HG03060 (cell line): ENCODE data around the gene TCFL5.

ENCODE experiments used
- ATAC-seq: cut with Tn5 transposase; IDR thresholded peaks from one replicate; pipeline ENCODE4 v1.9.1; 2021; ENCODE audit warnings: low read depth, moderate number of reproducible peaks; ENCODE audit not compliant: unreplicated experiment

TCFL5 gene

DNA sequence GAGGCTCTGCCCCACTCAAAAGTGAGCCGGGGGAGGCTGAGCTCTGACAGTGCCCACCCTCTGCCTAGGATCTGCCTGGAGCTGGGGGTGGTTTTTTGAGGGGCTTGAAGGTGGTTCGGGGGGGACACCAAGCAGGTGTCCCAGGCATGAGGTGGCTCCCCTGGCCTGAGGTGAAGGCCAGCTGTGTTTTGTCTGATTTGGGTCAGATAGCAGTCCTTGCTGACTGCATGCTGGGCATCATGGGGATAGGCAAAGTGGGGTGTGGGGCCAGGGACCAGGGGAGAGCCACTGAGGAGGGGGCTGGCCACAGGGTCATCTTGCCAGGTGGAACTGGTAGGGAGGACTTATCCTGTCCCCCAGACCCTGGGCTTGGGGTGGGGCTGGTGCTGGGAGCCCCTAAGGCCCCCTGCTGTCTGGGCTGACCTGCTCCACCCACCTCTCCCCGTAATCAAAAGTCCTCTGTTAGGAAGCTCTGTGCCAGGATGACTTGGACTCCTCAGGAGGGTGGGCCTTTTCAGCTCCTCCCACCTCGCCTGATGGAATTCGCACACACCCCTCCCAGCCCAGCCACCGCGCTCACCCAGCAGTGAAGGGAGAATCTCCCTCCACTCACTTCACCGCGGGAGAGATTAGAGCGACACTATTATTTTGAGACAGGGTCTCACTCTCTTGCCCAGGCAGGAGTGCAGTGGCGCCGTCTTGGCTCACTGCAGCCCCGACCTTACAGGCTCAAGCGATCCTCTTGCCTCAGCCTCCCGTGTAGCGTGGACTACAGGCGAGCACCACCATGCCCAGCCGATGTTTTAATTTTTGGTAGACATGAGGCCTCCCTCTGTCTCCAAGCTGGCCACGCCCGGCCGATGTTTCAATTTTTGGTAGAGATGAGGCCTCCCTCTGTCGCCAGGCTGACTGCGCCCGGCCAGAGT is 46.3 kb downstream of the TCFL5 start:
- ATAC-seq: no peak

DNA sequence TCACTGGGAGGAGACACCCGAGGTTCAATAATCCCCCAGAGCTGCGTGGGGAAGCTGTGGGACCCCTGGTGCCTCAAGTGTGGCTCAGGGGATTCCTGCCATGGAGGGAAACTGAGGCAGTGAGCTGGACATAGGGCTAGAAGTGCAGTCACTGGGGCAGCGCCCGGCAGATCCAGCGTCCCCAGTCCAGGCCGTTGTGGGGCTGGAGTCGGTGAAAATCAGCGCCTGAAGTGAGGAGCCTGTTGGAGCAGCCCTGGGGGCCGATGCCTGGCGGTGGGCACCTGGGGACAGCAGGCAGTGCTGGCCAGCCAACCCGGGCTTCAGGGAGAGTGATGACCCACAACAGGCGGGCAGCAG is 46.9 kb downstream of the TCFL5 start:
- no peak for ATAC-seq

DNA sequence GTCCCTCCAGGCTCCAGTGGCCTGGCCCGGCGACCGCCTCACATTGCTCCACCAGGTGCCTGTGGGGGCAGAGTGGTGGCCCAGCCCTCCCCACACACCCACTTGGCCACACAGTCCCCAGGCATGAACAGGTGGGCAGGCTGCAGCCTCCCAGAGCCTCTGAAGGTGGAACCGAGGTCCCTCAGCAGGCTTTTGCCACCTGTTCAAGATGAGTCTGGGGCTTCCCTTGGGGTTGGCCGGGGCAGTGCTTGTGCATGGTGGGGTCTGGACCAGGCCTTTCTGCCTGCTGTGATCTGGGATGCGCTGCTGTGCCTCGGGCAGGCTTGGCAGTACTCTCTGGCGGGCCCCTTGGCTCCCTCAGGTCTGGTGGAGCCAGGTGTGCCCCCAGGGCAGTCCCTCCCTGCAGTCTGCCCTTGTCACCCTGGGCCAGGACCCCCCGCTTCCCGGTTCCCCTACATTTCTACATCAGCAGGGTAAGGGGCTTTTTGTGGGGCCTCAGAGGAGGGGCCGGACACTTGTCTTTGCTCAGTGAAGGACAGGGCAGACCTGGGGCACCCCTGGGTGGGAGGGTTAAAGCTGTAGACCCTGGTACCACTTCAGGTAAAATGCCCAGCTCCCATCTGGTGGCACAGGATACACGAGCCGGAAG is 47.4 kb downstream of the TCFL5 start:
- no peak for ATAC-seq

DNA sequence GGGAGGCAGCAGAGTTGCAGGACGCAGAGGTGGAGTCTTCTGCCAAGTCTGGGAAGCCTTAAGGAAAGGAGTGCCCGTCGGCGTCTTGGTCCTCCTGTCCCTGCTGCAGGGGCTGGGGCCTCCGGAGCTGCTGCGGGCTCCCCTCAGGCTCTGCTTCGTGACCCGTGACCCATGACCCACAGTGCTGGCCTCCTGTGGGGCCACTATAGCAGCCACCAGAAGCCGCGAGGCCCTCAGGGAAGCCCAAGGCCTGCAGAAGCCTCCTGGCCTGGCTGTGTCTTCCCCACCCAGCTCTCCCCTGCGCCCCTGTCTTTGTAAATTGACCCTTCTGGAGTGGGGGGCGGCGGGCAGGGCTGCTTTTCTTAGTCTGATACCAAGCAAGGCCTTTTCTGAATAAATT is 48.0 kb downstream of the TCFL5 start:
- ATAC-seq: no peak

DNA sequence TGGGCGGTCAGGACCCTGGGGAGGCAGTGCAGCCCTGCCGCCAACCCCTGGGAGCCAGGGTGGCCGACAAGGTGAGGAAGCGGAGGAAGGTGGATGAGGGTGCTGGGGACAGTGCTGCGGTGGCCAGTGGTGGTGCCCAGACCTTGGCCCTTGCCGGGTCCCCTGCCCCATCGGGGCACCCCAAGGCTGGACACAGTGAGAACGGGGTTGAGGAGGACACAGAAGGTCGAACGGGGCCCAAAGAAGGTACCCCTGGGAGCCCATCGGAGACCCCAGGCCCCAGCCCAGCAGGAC is 48.8 kb downstream of the TCFL5 start:
- ATAC-seq: no peak

DNA sequence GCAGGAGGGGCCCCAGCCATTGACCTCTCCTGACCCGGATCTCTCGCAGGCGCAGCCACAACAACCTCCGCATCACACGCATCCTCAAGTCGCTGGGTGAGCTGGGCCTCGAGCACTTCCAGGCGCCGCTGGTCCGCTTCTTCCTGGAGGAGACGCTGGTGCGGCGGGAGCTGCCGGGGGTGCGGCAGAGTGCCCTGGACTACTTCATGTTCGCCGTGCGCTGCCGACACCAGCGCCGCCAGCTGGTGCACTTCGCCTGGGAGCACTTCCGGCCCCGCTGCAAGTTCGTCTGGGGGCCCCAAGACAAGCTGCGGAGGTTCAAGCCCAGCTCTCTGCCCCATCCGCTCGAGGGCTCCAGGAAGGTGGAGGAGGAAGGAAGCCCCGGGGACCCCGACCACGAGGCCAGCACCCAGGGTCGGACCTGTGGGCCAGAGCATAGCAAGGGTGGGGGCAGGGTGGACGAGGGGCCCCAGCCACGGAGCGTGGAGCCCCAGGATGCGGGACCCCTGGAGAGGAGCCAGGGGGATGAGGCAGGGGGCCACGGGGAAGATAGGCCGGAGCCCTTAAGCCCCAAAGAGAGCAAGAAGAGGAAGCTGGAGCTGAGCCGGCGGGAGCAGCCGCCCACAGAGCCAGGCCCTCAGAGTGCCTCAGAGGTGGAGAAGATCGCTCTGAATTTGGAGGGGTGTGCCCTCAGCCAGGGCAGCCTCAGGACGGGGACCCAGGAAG is 49.3 kb downstream of the TCFL5 start:
- no peak for ATAC-seq

DNA sequence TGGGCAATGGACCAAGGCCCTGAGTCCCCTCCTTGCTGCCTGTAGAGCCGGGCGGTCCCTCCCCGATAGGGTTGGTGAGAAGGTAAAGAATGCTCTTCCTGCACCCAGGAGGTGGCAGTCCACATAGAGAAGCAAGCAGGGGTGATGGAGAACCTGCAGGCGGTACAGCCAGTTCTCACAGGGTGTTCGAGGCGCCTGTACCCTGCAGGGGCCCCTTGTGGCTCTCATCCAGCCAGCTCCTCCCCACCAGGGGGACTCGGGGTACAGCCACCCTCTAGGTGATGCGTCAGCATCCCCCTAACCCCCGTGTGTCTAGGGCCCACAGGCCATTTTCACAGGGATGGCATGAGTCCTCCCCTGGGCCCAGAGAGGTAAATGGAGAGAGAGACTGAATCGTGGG is 49.9 kb downstream of the TCFL5 start:
- ATAC-seq: no peak

DNA sequence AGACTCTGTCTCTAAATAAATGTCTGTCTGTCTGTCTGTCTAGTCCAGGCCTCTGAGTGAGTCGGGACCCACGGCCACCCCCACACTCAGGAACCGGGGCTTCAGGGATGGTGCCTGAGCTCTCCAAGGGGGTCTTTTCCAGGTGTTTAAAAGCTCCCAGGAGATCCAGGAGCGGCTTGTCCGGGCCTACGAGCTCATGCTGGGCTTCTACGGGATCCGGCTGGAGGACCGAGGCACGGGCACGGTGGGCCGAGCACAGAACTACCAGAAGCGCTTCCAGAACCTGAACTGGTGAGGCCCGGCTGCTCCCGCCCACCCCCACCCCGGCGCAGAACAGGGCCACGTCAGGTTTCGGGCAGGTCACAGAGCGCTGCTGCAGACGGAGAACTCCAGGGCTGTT is 50.3 kb downstream of the TCFL5 start:
- ATAC-seq: no peak

DNA sequence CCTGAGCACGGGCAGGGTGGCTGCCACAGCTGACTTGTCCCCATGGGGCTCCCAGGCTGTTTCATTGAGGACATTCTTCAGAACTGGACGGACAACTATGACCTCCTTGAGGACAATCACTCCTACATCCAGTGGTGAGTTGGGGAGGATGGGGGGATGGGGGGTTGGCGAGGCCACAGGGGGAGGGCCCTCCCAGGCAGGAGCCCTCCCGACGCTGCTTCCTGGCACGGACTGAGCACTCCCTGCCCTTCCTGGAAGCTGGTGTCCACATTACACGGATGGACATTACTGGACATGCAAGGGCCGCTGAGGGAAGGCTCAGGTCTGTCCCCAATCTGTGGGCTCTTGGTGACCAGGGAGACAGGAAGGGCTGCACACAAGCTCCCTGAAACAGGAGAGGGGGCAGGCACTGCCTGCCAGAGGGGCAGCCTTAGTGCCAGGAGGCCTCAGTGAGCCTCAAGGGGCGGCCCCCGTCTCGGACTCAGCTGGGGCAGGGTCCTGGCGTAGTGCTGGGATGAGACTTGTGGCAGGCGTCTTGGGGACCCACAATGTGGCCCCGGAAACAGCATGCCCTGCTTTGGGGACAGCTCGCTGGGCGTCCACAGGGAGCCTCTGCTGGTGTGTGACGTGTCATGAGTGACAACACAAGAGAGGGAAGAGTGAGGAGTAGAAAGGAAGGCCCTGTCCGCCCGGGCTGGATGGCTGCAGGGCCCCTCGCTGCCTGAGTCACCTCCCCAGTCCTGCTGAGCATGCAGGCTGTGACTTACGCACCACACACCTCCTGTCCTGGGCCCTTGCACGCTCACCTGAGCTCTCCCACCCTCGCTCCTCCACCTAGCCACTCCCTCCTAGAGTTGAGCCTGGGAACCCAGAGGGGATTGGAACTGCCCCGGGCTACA is 51.8 kb downstream of the TCFL5 start:
- no peak for ATAC-seq

DNA sequence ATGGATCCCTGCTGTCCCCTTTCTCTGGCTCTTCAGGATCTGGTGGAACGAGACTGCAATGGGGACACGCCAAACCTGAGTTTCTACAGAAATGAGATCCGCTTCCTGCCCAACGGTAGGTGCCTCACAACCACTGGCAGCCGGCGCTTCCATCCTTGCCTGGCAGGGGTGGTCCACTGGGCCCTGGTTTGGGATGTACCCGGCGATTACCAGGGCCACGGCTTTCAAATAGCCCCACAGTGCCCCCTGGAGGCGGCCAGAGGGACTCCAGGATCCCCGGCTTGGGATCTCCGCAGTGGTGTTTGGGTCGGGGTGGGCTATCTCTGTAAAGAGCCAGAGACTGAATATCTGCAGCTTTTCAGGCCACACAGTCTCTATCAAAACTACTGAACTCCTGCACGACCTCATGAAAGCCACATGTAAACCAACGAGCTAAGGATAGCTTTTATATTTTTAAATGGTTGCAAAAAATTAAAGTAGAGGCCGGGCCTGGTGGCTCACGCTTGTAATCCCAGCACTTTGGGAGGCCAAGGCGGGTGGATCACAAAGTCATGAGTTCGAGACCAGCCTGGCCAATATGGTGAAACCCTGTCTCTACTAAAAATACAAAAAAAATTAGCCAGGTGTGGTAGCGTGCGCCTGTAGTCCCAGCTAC is 53.3 kb downstream of the TCFL5 start:
- ATAC-seq: no peak

DNA sequence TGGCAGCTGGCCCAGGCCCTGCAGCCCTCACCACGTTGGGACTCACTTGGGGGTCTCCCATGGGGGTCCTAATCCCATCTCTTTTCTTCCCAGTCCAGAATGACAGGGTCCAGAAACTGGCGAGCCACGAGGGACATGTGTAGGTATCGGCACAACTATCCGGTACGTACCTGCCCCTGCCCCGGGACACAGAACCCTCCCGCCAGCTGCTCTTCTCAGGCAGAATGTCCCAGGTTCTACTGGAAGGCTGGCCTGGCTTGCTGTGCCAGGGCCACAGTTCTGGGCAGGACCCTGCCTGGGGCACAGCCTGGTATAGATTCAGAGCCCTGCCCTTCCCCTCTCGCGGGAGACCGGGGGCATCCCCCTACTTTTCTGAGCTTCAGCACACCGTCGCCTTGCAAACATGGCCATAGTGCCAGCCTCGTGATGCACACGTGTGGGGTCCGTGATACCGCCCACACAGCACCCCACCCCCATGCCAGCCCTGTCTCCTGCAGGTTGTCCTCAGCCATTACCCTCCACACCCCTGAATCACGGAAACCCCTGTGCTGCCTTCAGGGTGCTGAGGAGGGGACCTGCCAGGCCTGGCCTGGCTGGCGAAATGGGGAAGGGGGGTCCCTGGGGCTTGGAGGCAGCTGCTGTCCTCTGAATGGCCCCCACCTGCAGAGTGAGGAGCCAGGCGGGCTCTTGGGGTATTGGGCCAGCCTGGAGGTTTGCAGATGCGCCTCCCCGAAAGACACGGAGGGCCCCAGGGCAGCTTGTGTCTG is 54.0 kb downstream of the TCFL5 start:
- ATAC-seq: no peak

DNA sequence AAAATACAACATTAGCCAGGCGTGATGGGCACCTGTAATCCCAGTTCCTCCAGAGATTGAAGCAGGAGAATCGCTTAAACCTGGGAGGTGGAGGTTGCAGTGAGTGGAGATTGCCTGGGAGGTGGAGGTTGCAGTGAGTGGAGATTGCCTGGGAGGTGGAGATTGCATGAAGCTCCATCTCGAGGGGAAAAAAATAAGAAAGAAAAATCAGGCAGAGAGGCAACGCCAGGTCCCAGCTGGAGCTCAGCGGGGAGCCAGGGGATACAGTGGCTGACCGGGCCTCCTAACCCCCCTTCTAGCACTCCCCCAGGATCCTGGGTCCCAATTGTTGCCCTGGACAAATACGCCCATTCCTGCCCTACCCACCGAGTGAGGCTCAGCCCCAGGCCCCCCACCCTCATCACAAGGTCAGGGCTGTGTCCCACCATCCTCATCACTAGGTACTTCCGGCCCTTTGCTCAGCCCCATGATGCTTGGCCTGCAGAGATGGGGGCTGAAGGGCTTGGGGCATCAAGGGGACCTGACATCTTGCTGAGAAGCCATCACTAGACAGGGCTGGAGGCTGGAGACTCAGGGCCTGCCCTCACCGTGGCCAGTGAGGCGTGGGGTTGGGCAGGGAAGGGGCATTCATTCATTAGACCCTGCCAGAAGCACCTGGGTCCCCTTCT is 55.1 kb downstream of the TCFL5 start:
- no peak for ATAC-seq

DNA sequence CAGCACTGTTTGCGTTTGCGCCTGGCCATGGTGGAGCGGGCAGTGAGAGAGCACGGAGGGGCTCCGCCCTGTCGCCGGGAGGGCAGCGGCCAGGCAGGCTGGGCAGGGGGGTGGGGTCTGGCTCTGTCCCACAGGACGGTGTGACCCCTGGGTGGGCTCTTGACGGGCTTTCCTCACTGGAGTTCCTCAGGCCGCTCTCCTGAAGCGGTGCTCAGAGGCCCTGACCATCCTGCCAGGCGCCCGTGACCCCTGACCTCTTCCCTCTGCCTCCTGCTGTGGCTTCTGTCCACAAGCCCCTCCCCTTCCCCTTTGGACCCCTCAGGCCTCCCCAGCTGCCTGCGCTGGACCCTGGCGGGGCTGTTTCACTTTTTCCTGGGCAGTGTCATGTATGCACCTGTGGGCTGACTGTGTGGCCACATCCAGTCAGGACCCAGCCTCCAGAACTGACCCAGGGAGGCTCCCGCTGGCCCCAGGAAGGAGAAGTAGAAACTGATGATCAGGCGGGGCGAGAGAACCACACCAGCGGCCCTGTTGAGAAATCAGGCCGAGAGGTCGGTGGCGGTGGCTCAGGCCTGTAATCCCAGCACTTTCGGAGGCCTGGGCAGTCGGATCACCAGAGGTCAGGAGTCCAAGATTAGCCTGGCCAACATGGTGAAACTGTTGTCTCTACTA is 55.8 kb downstream of the TCFL5 start:
- ATAC-seq: no peak

DNA sequence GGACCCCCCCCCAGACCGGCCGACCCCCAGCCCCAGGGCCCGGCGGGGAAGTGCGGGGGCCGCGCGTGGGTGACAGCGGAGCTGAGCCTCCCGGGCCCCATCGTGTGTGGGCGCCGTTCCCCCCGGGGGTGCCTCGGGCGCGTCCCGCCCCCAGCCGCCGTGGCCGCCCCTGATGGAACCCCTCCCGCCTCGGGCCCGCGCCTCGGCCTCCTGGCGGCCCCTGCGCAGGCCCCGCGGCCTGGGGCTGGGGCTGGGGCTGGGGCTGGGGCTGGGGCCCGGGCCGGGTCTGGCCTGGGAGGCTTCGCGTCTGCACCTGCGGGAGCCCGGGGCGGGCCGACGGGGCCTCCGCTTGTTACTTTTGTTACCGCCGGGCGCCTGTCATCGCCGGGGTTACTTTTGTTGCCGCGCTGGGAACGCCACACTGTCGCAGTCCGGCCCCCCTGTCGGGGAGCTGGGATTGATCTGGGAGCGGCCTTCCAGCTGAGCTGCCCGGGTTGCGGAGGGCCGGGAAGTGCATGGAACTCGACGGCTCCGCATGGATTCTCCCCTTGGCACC is 56.4 kb downstream of the TCFL5 start:
- no peak for ATAC-seq

DNA sequence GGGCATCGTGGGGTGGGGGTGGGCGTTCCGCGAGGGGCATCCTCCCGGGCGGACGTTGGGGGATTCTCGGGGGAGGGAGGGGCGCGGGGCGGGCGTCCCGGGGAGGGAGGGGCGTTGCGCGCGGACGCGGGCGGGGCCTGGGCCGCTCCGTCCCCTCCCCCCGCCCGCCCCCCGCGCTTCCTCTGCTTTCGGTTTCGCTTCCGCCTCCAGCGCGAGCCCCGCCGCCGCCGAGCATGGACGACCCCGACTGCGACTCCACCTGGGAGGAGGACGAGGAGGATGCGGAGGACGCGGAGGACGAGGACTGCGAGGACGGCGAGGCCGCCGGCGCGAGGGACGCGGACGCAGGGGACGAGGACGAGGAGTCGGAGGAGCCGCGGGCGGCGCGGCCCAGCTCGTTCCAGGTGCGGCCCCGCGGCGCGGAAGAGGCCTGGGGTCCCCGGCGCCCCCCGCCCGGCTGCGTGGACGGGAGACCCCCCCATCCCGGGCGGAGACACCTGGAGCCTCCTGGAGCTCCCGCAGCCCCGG is 56.9 kb downstream of the TCFL5 start, which contains the start of gene OGFR:
OGFR (plus strand) TSS at position 209 of the 528 bp plus-strand sequence; CDS start at position 234, 25 bp downstream.
- ATAC-seq: no peak

DNA sequence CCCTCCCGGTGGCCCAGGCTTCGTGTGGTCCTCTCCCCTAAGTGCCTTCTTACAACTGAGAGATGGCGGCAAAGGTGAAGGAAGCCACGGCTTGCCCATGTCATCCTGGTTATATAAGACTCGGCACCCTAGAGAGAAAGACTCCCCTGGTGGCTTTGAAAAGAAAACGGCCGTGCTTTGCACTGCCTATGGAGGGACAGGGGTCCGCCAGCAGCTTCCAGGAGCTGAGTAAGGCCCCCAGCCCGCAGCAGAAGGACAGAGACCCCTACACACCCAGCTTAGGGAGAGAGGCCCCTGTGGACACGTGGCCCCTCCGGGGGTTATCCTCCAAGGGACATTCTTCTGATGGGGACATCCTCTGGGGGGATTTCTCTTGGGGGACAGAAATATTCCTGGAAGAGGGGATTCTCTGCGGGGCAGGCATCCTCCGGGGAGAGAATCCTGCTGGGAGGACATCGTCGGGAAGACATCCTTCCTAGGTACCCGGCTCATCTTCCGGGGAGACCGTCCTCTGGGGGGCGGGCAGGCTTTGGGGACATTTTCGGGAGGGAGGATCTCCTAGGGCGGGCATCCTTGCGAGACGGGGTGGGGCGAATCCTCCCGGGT is 57.5 kb downstream of the TCFL5 start:
- no peak for ATAC-seq

DNA sequence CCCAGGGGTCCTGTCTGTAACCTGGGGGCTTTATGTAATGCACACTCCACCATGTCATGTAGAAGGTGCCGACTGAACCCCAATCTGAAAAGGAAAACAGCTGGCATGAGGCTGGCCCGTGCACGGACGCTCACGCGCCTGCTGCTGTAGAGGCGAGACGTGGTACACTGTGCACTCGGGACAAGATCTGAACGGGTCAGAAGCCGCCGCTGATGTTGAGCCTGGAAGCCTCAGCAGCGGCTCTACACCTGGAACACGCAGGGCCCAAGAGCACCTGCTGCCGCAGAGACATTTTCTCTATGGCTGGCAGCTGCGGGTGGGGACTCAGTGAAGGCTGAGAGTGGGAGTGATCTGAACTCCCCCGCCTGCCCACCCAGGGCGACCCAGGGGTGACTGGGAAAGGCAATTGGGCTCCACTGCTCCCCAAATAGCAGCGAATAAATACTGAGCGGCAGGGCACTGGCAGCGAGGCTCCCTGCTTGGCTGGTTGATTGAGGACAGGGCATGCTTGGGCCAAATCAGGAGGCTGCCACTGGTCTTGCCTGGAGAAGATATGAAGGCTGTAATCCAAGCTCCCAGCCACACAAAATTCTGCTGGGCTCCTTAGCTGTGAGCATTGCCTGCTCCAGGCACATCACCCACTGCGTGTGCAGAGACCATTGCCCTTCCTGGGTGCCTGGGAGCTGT is 59.5 kb downstream of the TCFL5 start:
- ATAC-seq: no peak
